Tibial nerve (tissue), 4 donors: ENCODE data around the gene GPRC5B. TPM values are rescaled to one million over a fixed set of nuclear protein-coding genes. Genes with fewer than 3 reads are reported as not detected.

Experiments
- DNase-seq, 2 donors: peaks; one replicate each; pipeline ENCODE4 v3.0.0-alpha.2; 2019; ENCODE audit warnings: low spot score in 2 of 2
- H3K27ac ChIP-seq, 4 donors: fragments of 200-600 bp; sonication (generic) in 3 of 4; one replicate each; pipeline ENCODE4 v1.5.1; 2017 to 2019; ENCODE audit warnings: mild to moderate bottlenecking in 1 of 4
- H3K27me3 ChIP-seq, 2 donors: fragments of 200-600 bp; sonication (generic) in 1 of 2; one replicate each; pipeline versions ENCODE4 v1.5.1 to v1.6.0; 2017 to 2019
- H3K36me3 ChIP-seq, 3 donors: fragments of 200-600 bp; sonication (generic); one replicate each; pipeline ENCODE4 v1.5.1; 2018 to 2019
- H3K4me1 ChIP-seq, 4 donors: fragments of 200-600 bp; sonication (generic) in 3 of 4; one replicate each; pipeline ENCODE4 v1.5.1; 2017 to 2019
- H3K4me3 ChIP-seq, 4 donors: fragments of 200-600 bp; sonication (generic) in 3 of 4; one replicate each; pipeline ENCODE4 v1.5.1; 2017 to 2019; ENCODE audit warnings: mild to moderate bottlenecking in 1 of 4, moderate library complexity in 1 of 4
- H3K9me3 ChIP-seq, 4 donors: fragments of 200-600 bp; sonication (generic) in 3 of 4; one replicate each; pipeline ENCODE4 v1.5.1; 2017 to 2019
- EP300 ChIP-seq, 2 donors: sonication (generic); formaldehyde crosslinking; IDR thresholded peaks; one replicate each; pipeline ENCODE4 v1.6.1; 2017; ENCODE audit warnings: antibody characterized with exemption in 2 of 2, mild to moderate bottlenecking in 1 of 2
- POLR2A ChIP-seq, 2 donors: fragments of 450-650 bp; IDR thresholded peaks; one replicate each; pipeline ENCODE4 v1.6.1; 2017; ENCODE audit warnings: antibody characterized with exemption in 2 of 2, mild to moderate bottlenecking in 2 of 2, moderate library complexity in 2 of 2
- WGBS, 2 donors: methylation state at CpG; one replicate each; pipeline ENCODE4 v1.1.5; 2018; 5-methylcytosine and 5-hydroxymethylcytosine counted together
- total RNA-seq, 4 donors: library from RNA; depleted of rRNA; stranded (reverse); fragments of >200 nt; gene quantifications; one replicate each; pipeline ENCODE4 v1.1.0, GENCODE V29; 2016
- TF ChIP-seq, protein P1 (sequence below), 5 experiments: fragments of 200-600 bp in 3 of 5; fragments of 450-650 bp in 2 of 5; sonication (generic) in 3 of 5; IDR thresholded peaks; one replicate each; pipeline ENCODE4 v1.5.1; 2016 to 2019; ENCODE audit warnings: antibody characterized with exemption in 5 of 5, mild to moderate bottlenecking in 3 of 5, moderate library complexity in 2 of 5

The GPRC5B gene
- total RNA-seq, 4 donors from 2014 or later: 68.4 to 116 (median 101) TPM

DNA sequence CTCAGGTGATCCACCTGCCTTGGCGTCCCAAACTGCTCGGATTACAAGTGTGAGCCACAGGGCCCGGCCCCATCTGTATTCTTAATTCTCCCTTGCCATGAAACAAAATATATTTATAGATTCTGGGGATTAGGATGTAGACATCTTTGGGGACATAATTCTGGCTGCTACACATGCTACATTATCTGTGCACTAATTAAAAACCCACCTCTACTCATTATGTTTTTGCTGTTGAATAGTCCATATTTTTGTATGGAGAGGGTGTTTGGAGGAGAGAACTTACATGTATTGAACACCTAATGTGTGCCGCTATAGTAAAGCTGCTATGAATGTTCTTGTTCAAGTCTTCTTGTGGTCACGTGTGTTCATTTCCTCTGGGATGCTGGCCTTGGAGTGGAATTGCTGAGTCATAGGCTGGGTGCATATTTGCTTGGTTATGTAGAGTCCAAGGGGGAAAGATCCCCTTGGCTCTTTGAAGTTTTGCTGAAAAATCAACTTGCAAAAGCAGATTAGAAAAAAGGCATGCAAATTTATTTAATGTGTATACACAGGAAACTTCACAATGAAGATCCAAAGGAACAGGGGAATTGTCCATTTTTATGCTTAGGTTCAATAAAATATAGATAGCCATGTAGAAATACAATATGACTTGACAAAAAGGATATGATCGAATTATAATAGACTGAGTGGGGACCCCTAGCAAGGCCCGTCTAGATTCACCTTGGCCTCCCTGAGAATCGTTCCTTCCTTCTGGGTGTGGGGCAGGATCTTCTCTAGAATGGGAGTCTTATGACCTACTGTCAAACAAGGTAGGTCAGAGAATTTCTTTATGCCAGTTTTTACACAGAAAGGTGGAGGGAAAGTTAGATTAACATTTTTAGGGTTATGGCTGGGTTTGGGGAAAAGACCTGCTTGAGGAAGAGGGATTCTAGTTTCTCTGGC, 42.1 kb upstream of the GPRC5B start:
- Histone ChIP-seq H3K9me3 (peaks cover 0 to 10% (median 0%) of the 10 kb centered on the region in 4 donors), H3K27ac (no peak overlapping the region), H3K4me3 (no peak overlapping the region), H3K27me3 (no peaks in the 10 kb centered on the region), H3K4me1 (no peaks in the 10 kb centered on the region), H3K36me3 (no peaks in the 10 kb centered on the region)
- no peak for DNase-seq
- WGBS, 2 donors: 76 to 84% methylated on average over 8 of the region's 8 CpGs
- TF ChIP-seq, protein P1, sequence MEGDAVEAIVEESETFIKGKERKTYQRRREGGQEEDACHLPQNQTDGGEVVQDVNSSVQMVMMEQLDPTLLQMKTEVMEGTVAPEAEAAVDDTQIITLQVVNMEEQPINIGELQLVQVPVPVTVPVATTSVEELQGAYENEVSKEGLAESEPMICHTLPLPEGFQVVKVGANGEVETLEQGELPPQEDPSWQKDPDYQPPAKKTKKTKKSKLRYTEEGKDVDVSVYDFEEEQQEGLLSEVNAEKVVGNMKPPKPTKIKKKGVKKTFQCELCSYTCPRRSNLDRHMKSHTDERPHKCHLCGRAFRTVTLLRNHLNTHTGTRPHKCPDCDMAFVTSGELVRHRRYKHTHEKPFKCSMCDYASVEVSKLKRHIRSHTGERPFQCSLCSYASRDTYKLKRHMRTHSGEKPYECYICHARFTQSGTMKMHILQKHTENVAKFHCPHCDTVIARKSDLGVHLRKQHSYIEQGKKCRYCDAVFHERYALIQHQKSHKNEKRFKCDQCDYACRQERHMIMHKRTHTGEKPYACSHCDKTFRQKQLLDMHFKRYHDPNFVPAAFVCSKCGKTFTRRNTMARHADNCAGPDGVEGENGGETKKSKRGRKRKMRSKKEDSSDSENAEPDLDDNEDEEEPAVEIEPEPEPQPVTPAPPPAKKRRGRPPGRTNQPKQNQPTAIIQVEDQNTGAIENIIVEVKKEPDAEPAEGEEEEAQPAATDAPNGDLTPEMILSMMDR (IDR thresholded peaks at IDR 0.05): no peak
- TF ChIP-seq POLR2A (IDR thresholded peaks at IDR 0.05) (no peak), EP300 (IDR thresholded peaks at IDR 0.05) (no peak)

DNA sequence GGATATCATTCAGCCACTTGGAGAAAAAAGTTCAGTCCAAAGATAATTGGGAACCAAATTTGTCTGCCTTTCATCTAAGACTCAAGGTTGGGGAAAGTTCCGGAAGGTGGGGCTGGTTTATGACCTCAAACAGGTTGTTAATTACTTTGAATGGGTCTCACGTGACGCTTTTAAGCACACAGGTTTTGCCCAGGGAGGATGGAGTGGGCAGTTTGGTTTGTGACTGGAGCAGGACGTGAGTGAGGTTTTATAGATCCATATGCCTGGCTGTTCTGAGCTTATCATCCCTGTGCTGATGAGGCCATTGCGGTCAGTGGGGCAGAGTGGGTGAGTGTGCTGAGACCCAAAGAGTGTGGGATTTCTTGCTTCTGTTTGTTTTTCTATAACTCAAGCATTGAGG, 38.7 kb upstream of the GPRC5B start:
- Histone ChIP-seq H3K36me3 (no peaks in the 10 kb centered on the region), H3K9me3 (peaks cover 0 to 10% (median 0%) of the 10 kb centered on the region in 4 donors), H3K4me3 (no peak overlapping the region), H3K4me1 (no peaks in the 10 kb centered on the region), H3K27me3 (no peaks in the 10 kb centered on the region), H3K27ac (no peak overlapping the region)
- 34 to 36% methylated on average over 5 of the region's 5 CpGs for WGBS, 2 donors
- no peak for DNase-seq
- TF ChIP-seq POLR2A (IDR thresholded peaks at IDR 0.05) (no peak), EP300 (IDR thresholded peaks at IDR 0.05) (no peak)
- TF ChIP-seq, protein P1 (IDR thresholded peaks at IDR 0.05): no peak

DNA sequence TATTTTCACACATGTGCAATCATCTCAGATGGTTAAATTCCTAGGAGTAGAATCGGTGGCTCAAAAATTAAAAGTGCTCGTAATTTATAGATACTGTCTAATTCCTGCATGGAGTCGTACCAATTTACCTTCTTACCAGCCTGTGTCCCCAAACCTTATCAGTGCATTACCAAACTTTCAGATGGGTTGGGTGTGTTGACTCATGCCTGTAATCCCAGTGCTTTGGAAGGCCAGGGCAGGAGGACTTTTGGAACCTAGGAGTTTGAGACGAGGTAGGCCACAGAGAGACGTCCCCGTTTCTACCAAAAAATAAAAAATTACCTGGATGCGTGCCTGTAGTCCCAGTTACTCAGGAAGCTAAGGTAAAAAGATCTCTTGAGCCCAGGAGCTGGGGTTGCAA, 34.5 kb upstream of the GPRC5B start:
- Histone ChIP-seq H3K4me1 (no peaks in the 10 kb centered on the region), H3K27ac (no peak overlapping the region), H3K4me3 (no peak overlapping the region), H3K9me3 (peaks cover 0 to 5% (median 0%) of the 10 kb centered on the region in 4 donors), H3K27me3 (no peaks in the 10 kb centered on the region), H3K36me3 (no peaks in the 10 kb centered on the region)
- TF ChIP-seq, protein P1 (IDR thresholded peaks at IDR 0.05): no peak
- TF ChIP-seq EP300 (IDR thresholded peaks at IDR 0.05) (no peak), POLR2A (IDR thresholded peaks at IDR 0.05) (no peak)
- no peak for DNase-seq
- WGBS, 2 donors: 90 to 93% methylated on average over 7 of the region's 7 CpGs

DNA sequence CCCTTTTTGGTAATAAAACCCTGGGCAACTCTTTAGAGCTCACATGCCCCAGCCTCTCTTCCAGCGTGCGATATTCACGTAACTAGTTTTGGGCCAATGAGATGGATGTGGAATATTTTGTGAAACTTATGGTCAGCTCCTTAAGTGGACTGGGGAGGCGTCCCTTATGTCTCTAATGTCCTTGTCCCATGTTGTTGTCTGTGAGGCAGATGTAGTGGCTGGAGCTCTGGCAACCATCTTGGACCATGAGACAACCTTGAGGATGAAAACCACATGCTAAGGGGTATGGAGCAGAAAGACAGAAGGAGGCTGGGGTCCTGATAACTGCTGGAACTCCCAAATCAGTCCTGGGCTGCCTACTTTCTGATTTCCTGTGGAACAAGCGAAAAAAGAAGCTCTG, 31.4 kb upstream of the GPRC5B start:
- H3K4me3 ChIP-seq: no peak overlapping the region
- DNase-seq: no peak
- WGBS, 2 donors: 86 to 87% methylated on average over 5 of the region's 5 CpGs
- H3K36me3 ChIP-seq: no peaks in the 10 kb centered on the region
- H3K27me3 ChIP-seq: no peaks in the 10 kb centered on the region
- no peak overlapping the region for H3K27ac ChIP-seq
- no peak for TF ChIP-seq EP300 (IDR thresholded peaks at IDR 0.05)
- TF ChIP-seq POLR2A (IDR thresholded peaks at IDR 0.05): no peak
- TF ChIP-seq, protein P1 (IDR thresholded peaks at IDR 0.05): no peak
- peaks cover 0 to 8% (median 0%) of the 10 kb centered on the region in 4 donors for H3K9me3 ChIP-seq
- H3K4me1 ChIP-seq: no peaks in the 10 kb centered on the region

DNA sequence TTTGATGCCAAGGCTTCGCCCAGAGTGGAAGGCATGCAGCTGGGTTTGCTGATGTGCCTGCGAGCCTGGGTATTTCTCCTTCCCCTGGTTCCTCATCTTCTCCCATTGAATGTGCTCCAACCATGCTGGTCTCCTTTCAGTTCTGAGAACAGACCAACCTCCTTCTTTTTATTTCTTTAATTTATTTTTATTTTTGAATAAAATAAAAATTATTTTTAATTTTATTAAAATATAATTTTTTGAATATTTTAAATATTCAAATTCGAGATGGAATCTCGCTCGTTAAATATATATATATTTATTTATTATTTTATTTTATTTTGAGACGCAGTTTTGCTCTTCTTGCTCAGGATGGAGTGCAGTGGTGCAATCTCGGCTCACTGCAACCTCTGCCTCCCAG, 30.2 kb upstream of the GPRC5B start:
- 90 to 91% methylated on average over 7 of the region's 7 CpGs for WGBS, 2 donors
- no peaks in the 10 kb centered on the region for H3K36me3 ChIP-seq
- DNase-seq: no peak
- no peaks in the 10 kb centered on the region for H3K27me3 ChIP-seq
- TF ChIP-seq, protein P1 (IDR thresholded peaks at IDR 0.05): no peak
- TF ChIP-seq POLR2A (IDR thresholded peaks at IDR 0.05): no peak
- no peak for TF ChIP-seq EP300 (IDR thresholded peaks at IDR 0.05)
- peaks cover 0 to 9% (median 0%) of the 10 kb centered on the region in 4 donors for H3K9me3 ChIP-seq
- no peak overlapping the region for H3K27ac ChIP-seq
- H3K4me1 ChIP-seq: no peaks in the 10 kb centered on the region
- no peak overlapping the region for H3K4me3 ChIP-seq
